Loucy (cell line): ENCODE data around the gene TUBA1B.
"Not testable (repeated sequence)": the region's sequence is repeated elsewhere in the genome, so short reads cannot be mapped to it uniquely, and the experiment has no call there.

Experiments
- H2AFZ ChIP-seq: fragments of 200-600 bp; sonication (generic); 2 replicates; pipeline ENCODE4 v1.6.0; 2016; ENCODE audit warnings: antibody characterized with exemption, mild to moderate bottlenecking, low read length, moderate library complexity
- H3F3A ChIP-seq: fragments of 200-600 bp; 2 replicates; pipeline ENCODE4 v1.6.0; 2016; ENCODE audit warnings: antibody characterized with exemption, low read depth, mild to moderate bottlenecking
- H3K27me3 ChIP-seq: fragments of 200-600 bp; sonication (generic); 2 replicates; pipeline ENCODE4 v1.6.1; 2014; ENCODE audit warnings: low read length, mild to moderate bottlenecking; ENCODE audit not compliant: insufficient read depth, poor library complexity, severe bottlenecking
- H3K36me3 ChIP-seq: fragments of 200-600 bp; sonication (generic); 2 replicates; pipeline ENCODE4 v1.6.1; 2016; ENCODE audit warnings: low read length; ENCODE audit not compliant: insufficient read depth
- H3K4me1 ChIP-seq: fragments of 200-600 bp; sonication (generic); 2 replicates; pipeline ENCODE4 v1.5.1; 2014; ENCODE audit warnings: low read length, mild to moderate bottlenecking; ENCODE audit not compliant: insufficient read depth, poor library complexity, severe bottlenecking
- H3K4me2 ChIP-seq: fragments of 200-600 bp; sonication (generic); 2 replicates; pipeline ENCODE4 v1.6.0; 2014; ENCODE audit warnings: antibody characterized with exemption, low read length, low read depth, mild to moderate bottlenecking; ENCODE audit not compliant: poor library complexity, severe bottlenecking
- H3K4me3 ChIP-seq: fragments of 200-600 bp; sonication (generic); 2 replicates; pipeline ENCODE4 v1.5.1; 2014; ENCODE audit warnings: low read length, mild to moderate bottlenecking, mixed read lengths; ENCODE audit not compliant: poor library complexity, severe bottlenecking
- H3K79me2 ChIP-seq: fragments of 200-600 bp; sonication (generic); 2 replicates; pipeline ENCODE4 v1.6.1; 2014; ENCODE audit warnings: low read length; ENCODE audit not compliant: insufficient read depth
- H3K9ac ChIP-seq: fragments of 200-600 bp; sonication (generic); 2 replicates; pipeline ENCODE4 v1.6.0; 2014; ENCODE audit warnings: mild to moderate bottlenecking, low read depth, low read length, moderate library complexity; ENCODE audit not compliant: poor library complexity, severe bottlenecking
- H3K9me2 ChIP-seq: fragments of 200-600 bp; sonication (generic); replicated peaks from 2 replicates; pipeline ENCODE4 v1.6.1; 2016; ENCODE audit warnings: low read depth, low read length, mixed read lengths
- H3K9me3 ChIP-seq: fragments of 200-600 bp; sonication (generic); 2 replicates; pipeline ENCODE4 v1.6.1; 2014; ENCODE audit warnings: mild to moderate bottlenecking, antibody characterized with exemption, low read length, low read depth; ENCODE audit not compliant: insufficient read depth
- H4K20me1 ChIP-seq: fragments of 200-600 bp; sonication (generic); 2 replicates; pipeline ENCODE4 v1.6.0; 2014; ENCODE audit warnings: antibody characterized with exemption, low read length, mild to moderate bottlenecking; ENCODE audit not compliant: insufficient read depth, poor library complexity, severe bottlenecking
- EZH2phosphoT487 ChIP-seq: fragments of 200-600 bp; IDR thresholded peaks from 2 replicates; pipeline ENCODE4 v1.6.1; 2018; ENCODE audit warnings: antibody characterized with exemption, mild to moderate bottlenecking, moderate library complexity, borderline replicate concordance
- TF ChIP-seq, protein P1 (sequence below): fragments of 200-600 bp; sonication (generic); conservative IDR thresholded peaks from 2 replicates; pipeline ENCODE4 v1.5.1; 2014; ENCODE audit warnings: mild to moderate bottlenecking, antibody characterized with exemption, low read length

TUBA1B gene

DNA sequence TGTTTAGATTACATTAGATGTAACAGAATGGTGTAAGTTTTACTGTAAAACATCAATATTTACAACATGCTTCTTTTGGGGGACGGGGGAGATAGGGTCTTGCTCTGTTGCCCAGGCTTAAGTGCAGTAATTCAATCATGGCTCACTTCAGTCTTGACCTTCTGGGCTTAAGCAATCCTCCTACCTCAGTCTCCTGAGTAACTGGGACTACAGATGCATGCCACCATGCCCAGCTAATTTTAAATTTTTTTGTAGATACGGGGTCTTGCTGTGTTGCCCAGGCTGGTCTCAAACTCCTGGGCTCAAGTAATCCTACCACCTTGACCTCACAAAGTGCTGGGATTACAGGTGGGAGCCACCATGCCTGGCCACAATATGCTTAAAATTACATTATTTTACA is 33.9 kb upstream of the TUBA1B start:
- H3F3A ChIP-seq: no peaks in the 10 kb centered on the region
- no peaks in the 10 kb centered on the region for H3K9me2 ChIP-seq
- no peak overlapping the region for H3K4me3 ChIP-seq
- H3K36me3 ChIP-seq: no peaks in the 10 kb centered on the region
- no peaks in the 10 kb centered on the region for H4K20me1 ChIP-seq
- H3K79me2 ChIP-seq: no peaks in the 10 kb centered on the region
- no peak overlapping the region for H2AFZ ChIP-seq
- no peaks in the 10 kb centered on the region for H3K27me3 ChIP-seq
- H3K4me1 ChIP-seq: peaks cover 8% of the 10 kb centered on the region
- H3K4me2 ChIP-seq: no peak overlapping the region
- no peak overlapping the region for H3K9ac ChIP-seq
- TF ChIP-seq, protein P1, sequence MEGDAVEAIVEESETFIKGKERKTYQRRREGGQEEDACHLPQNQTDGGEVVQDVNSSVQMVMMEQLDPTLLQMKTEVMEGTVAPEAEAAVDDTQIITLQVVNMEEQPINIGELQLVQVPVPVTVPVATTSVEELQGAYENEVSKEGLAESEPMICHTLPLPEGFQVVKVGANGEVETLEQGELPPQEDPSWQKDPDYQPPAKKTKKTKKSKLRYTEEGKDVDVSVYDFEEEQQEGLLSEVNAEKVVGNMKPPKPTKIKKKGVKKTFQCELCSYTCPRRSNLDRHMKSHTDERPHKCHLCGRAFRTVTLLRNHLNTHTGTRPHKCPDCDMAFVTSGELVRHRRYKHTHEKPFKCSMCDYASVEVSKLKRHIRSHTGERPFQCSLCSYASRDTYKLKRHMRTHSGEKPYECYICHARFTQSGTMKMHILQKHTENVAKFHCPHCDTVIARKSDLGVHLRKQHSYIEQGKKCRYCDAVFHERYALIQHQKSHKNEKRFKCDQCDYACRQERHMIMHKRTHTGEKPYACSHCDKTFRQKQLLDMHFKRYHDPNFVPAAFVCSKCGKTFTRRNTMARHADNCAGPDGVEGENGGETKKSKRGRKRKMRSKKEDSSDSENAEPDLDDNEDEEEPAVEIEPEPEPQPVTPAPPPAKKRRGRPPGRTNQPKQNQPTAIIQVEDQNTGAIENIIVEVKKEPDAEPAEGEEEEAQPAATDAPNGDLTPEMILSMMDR: no peak
- TF ChIP-seq EZH2phosphoT487: no peak
- H3K9me3 ChIP-seq: no peaks in the 10 kb centered on the region

DNA sequence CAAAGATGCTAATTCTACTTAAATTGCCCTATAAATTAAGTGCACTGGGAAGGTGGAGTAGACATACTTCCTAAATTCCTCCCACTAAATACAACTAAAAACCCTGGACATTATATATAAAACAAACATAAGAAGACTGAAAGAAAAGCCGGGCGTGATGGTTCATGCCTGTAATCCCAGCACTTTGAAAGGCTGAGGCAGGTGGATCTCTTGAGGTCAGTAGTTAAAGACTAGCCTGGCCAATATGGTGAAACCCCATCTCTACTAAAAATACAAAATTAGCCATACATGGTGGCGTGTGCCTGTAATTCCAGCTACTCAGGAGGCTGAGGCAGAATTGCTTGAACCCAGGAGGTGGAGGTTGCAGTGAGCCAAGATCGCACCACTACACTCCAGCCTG is 30.7 kb upstream of the TUBA1B start:
- H2AFZ ChIP-seq, H3F3A ChIP-seq, H3K4me3 ChIP-seq, H3K9ac ChIP-seq, H3K36me3 ChIP-seq, H3K79me2 ChIP-seq, H3K27me3 ChIP-seq, H3K9me3 ChIP-seq, H4K20me1 ChIP-seq, H3K9me2 ChIP-seq, H3K4me2 ChIP-seq: not testable (repeated sequence)
- peaks cover 13% of the 10 kb centered on the region for H3K4me1 ChIP-seq

DNA sequence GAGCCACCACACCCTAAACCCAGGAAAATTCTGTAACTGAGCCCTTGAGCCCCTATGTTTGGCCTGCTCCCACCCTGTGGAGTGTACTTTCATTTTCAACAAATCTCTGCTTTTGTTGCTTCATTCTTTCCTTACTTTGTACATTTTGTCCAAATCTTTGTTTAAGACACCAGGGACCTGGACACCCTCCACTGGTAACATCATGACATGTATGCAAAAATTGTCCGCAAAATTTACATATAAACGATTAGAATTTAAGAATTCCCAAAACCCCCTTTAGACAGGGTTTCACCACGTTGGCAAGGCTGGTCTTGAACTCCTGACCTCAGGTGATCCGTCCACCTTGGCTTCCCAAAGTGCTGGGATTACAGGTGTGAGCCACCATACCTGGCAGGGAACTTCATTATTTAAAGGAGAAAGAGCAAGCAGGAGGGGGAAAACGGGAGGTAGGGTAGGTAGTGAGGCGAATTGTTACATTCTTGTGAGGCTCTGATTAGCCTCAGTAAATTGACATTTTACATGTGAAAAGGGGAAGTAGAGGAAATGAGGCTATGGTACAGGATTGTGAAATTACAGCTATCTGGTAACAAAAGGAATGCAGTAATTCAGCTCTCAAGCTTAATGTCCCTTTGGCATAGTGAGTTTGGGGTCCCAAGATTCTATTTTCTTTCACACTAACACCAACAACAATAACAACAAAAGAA is 30.0 kb upstream of the TUBA1B start:
- no peaks in the 10 kb centered on the region for H3K9me3 ChIP-seq
- H4K20me1 ChIP-seq: no peaks in the 10 kb centered on the region
- H3K9me2 ChIP-seq: no peaks in the 10 kb centered on the region
- H3K4me1 ChIP-seq: peaks cover 13% of the 10 kb centered on the region
- no peaks in the 10 kb centered on the region for H3K79me2 ChIP-seq
- H3F3A ChIP-seq: no peaks in the 10 kb centered on the region
- no peaks in the 10 kb centered on the region for H3K27me3 ChIP-seq
- H3K4me2 ChIP-seq: no peak overlapping the region
- no peak overlapping the region for H3K4me3 ChIP-seq
- H3K36me3 ChIP-seq: no peaks in the 10 kb centered on the region
- H3K9ac ChIP-seq: no peak overlapping the region
- TF ChIP-seq, protein P1: no peak
- no peak for TF ChIP-seq EZH2phosphoT487
- no peak overlapping the region for H2AFZ ChIP-seq

DNA sequence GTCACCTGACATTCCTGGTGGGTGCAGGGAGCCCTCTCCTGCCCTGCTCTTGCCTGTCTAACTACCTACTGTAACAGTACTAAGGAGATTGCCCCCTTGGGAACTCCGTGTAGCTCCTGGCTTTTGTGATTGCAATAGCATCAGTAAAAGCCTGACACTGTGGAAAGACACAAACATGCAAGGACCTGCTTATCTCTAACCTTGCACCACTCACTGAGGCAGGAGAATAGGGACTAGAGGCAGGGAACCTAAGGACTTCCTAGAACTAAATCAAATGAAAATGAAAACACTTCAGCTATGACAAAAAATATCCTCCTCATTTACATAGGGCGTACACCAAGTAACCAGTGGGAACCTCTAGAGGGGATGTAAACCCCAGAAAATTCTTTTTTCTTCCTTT is 29.2 kb upstream of the TUBA1B start:
- no peak for TF ChIP-seq EZH2phosphoT487
- Histone ChIP-seq H3K4me3 (no peak overlapping the region), H4K20me1 (no peaks in the 10 kb centered on the region), H3F3A (no peaks in the 10 kb centered on the region), H2AFZ (no peak overlapping the region), H3K4me1 (peaks cover 13% of the 10 kb centered on the region), H3K79me2 (no peaks in the 10 kb centered on the region), H3K9ac (no peak overlapping the region), H3K9me3 (no peaks in the 10 kb centered on the region), H3K9me2 (no peaks in the 10 kb centered on the region), H3K36me3 (no peaks in the 10 kb centered on the region), H3K27me3 (no peaks in the 10 kb centered on the region), H3K4me2 (no peak overlapping the region)
